SK-N-SH treated with all-trans-retinoic acid at 6 μM for 48 hours (cell line): ENCODE results near the gene RPEL1.
"Not testable (repeated sequence)": the region's sequence is repeated elsewhere in the genome, so short reads cannot be mapped to it uniquely, and the experiment has no call there.

Source experiments
- ATAC-seq: fragments of 200-7000 bp; cut with Tn5 transposase; 3 replicates; pipeline ENCODE4 v1.9.1; 2020; ENCODE audit warnings: mild to moderate bottlenecking, moderate library complexity
- ARNTL ChIP-seq: fragments of 450-650 bp; formaldehyde crosslinking; IDR thresholded peaks from 2 replicates; pipeline ENCODE4 v1.5.0; 2020; ENCODE audit warnings: low read depth, mild to moderate bottlenecking, moderate library complexity, borderline replicate concordance
- BACH2 ChIP-seq: fragments of 250-450 bp; sonication (Bioruptor Pico); IDR thresholded peaks from 2 replicates; pipeline ENCODE4 v1.9.0; 2021; ENCODE audit warnings: mild to moderate bottlenecking, borderline replicate concordance
- CREB5 ChIP-seq: fragments of 250-450 bp; sonication (Bioruptor Pico); IDR thresholded peaks from 2 replicates; pipeline ENCODE4 v1.5.1; 2020; ENCODE audit warnings: low read depth, mild to moderate bottlenecking, moderate library complexity
- CSDC2 ChIP-seq: fragments of 250-450 bp; sonication (Bioruptor Pico); IDR thresholded peaks from 2 replicates; pipeline ENCODE4 v1.5.0; 2020; ENCODE audit warnings: mild to moderate bottlenecking, moderate library complexity
- CSRNP3 ChIP-seq: fragments of 250-450 bp; sonication (Bioruptor Pico); IDR thresholded peaks from 2 replicates; pipeline ENCODE4 v1.5.1; 2021; ENCODE audit warnings: mild to moderate bottlenecking, moderate library complexity
- ESRRG ChIP-seq: fragments of 250-450 bp; sonication (Bioruptor Pico); IDR thresholded peaks from 2 replicates; pipeline ENCODE4 v1.6.1; 2021; ENCODE audit warnings: mild to moderate bottlenecking
- ISL1 ChIP-seq: fragments of 250-450 bp; sonication (Bioruptor Pico); IDR thresholded peaks from 2 replicates; pipeline ENCODE4 v2.1.2; 2022; ENCODE audit warnings: mild to moderate bottlenecking, moderate library complexity
- OSR1 ChIP-seq: fragments of 250-450 bp; sonication (Bioruptor Pico); IDR thresholded peaks from 2 replicates; pipeline ENCODE4 v1.8.0; 2022; ENCODE audit warnings: moderate library complexity, mild to moderate bottlenecking, inconsistent platforms
- PATZ1 ChIP-seq: fragments of 250-450 bp; sonication (Bioruptor Pico); IDR thresholded peaks from 2 replicates; pipeline ENCODE4 v1.8.0; 2020; ENCODE audit warnings: mild to moderate bottlenecking, moderate library complexity, borderline replicate concordance
- POU6F1 ChIP-seq: fragments of 250-450 bp; sonication (Bioruptor Pico); IDR thresholded peaks from 2 replicates; pipeline ENCODE4 v1.8.0; 2021; ENCODE audit warnings: low read depth, mild to moderate bottlenecking, moderate library complexity, borderline replicate concordance
- RARB ChIP-seq: fragments of 250-450 bp; sonication (Bioruptor Pico); IDR thresholded peaks from 2 replicates; pipeline ENCODE4 v1.8.0; 2021; ENCODE audit warnings: mild to moderate bottlenecking, moderate library complexity
- SNAI2 ChIP-seq: fragments of 250-450 bp; sonication (Bioruptor Pico); IDR thresholded peaks from 2 replicates; pipeline ENCODE4 v1.5.0; 2020; ENCODE audit warnings: mild to moderate bottlenecking, moderate library complexity
- TCF4 ChIP-seq: fragments of 250-450 bp; sonication (Bioruptor Pico); IDR thresholded peaks from 2 replicates; pipeline ENCODE4 v1.8.0; 2021; ENCODE audit warnings: mild to moderate bottlenecking, moderate library complexity, borderline replicate concordance
- TOX ChIP-seq: fragments of 250-450 bp; sonication (Bioruptor Pico); IDR thresholded peaks from 2 replicates; pipeline ENCODE4 v1.8.0; 2021; ENCODE audit warnings: mild to moderate bottlenecking, moderate library complexity, borderline replicate concordance
- TSHZ2 ChIP-seq: fragments of 250-450 bp; sonication (Bioruptor Pico); IDR thresholded peaks from 2 replicates; pipeline ENCODE4 v1.5.0; 2020; ENCODE audit warnings: mild to moderate bottlenecking, moderate library complexity
- ZC3H10 ChIP-seq: fragments of 250-450 bp; sonication (Bioruptor Pico); IDR thresholded peaks from 2 replicates; pipeline ENCODE4 v1.5.1; 2021; ENCODE audit warnings: mild to moderate bottlenecking, moderate library complexity
- ZFP3 ChIP-seq: fragments of 250-450 bp; sonication (Bioruptor Pico); IDR thresholded peaks from 2 replicates; pipeline ENCODE4 v1.5.0; 2020; ENCODE audit warnings: mild to moderate bottlenecking, moderate library complexity
- ZFP30 ChIP-seq: fragments of 450-650 bp; formaldehyde crosslinking; IDR thresholded peaks from 2 replicates; pipeline ENCODE4 v1.5.0; 2022; ENCODE audit warnings: mild to moderate bottlenecking, moderate library complexity
- ZNF565 ChIP-seq: fragments of 450-650 bp; formaldehyde crosslinking; conservative IDR thresholded peaks from 2 replicates; pipeline ENCODE4 v1.5.0; 2020; ENCODE audit warnings: low read depth, mild to moderate bottlenecking, moderate library complexity
- ZNF70 ChIP-seq: fragments of 450-650 bp; formaldehyde crosslinking; IDR thresholded peaks from 2 replicates; pipeline ENCODE4 v1.5.0; 2020; ENCODE audit warnings: mild to moderate bottlenecking, moderate library complexity
- ZNF8 ChIP-seq: fragments of 450-650 bp; formaldehyde crosslinking; IDR thresholded peaks from 2 replicates; pipeline ENCODE4 v1.5.0; 2020; ENCODE audit warnings: mild to moderate bottlenecking, moderate library complexity

RPEL1 gene

GRCh38 chr10:103257812-103258211 is 12.1 kb downstream of the RPEL1 start:
- ATAC-seq: no peak
- TF ChIP-seq ZNF70 (no peak), ARNTL (no peak), ZNF565 (CRISPR knock-in tag) (no peak), PATZ1 (CRISPR knock-in tag) (no peak), SNAI2 (CRISPR knock-in tag) (no peak), POU6F1 (CRISPR knock-in tag) (no peak), CSDC2 (no peak), ESRRG (CRISPR knock-in tag) (no peak), CREB5 (CRISPR knock-in tag) (no peak), BACH2 (CRISPR knock-in tag) (no peak), RARB (CRISPR knock-in tag) (no peak), ZNF8 (CRISPR knock-in tag) (no peak), CSRNP3 (CRISPR knock-in tag) (no peak), TSHZ2 (CRISPR knock-in tag) (no peak), ZFP3 (CRISPR knock-in tag) (no peak), OSR1 (no peak), ZFP30 (CRISPR knock-in tag) (no peak), ZC3H10 (CRISPR knock-in tag) (no peak)

- not testable (repeated sequence) for ATAC-seq
Observed at GRCh38 chr10:103258928-103259327, 13.2 kb downstream of the RPEL1 start.

- TF ChIP-seq ISL1 (CRISPR knock-in tag) (no peak), ARNTL (no peak), CSRNP3 (CRISPR knock-in tag) (no peak), TCF4 (CRISPR knock-in tag) (no peak), ZFP3 (CRISPR knock-in tag) (no peak), CSDC2 (no peak), RARB (CRISPR knock-in tag) (no peak), OSR1 (no peak), TOX (CRISPR knock-in tag) (no peak), ZC3H10 (CRISPR knock-in tag) (no peak), ZNF8 (CRISPR knock-in tag) (no peak), SNAI2 (CRISPR knock-in tag) (no peak)
- ATAC-seq: no peak
Observed at GRCh38 chr10:103259989-103260388, 14.3 kb downstream of the RPEL1 start.
